ENCODE measurements around the gene ARHGEF10L. TPM values are rescaled to one million over a fixed set of nuclear protein-coding genes. Genes with fewer than 3 reads are reported as not detected.

The ARHGEF10L gene
- 16.5 and 17.2 TPM in 2 replicates for total RNA-seq

GRCh38 chr1:17539477-17540254 is at the start of gene ARHGEF10L:
Gene ARHGEF10L (plus strand): TSS chr1:17539698. CDS start chr1:17580596, 40,898 bp downstream.

Other genes with a start within 250 kb of the ARHGEF10L start
- gene PADI4, start 231.5 kb upstream of the ARHGEF10L start, total RNA-seq = not detected in 2 replicates
- gene PADI6, start 167.5 kb upstream of the ARHGEF10L start, total RNA-seq = not detected in 2 replicates
- gene RCC2, start 100.0 kb upstream of the ARHGEF10L start, total RNA-seq = 43.4 and 60.4 TPM in 2 replicates
- gene ACTL8, start 215.6 kb downstream of the ARHGEF10L start, total RNA-seq = 0.20 and 0.37 TPM in 2 replicates